D721Med (cell line): Measurements from ENCODE around the gene ARHGEF7.
"Not testable (repeated sequence)": the region's sequence is repeated elsewhere in the genome, so short reads cannot be mapped to it uniquely, and the experiment has no call there.

Experiments
- DNase-seq: peaks from one replicate; pipeline ENCODE4 v3.0.0; 2011; ENCODE audit warnings: low spot score; ENCODE audit not compliant: insufficient read length
- FAIRE-seq: peaks from 2 replicates; lab custom pipeline; 2011; peaks lifted over from hg19 to GRCh38; lab: Jason Lieb, UNC
- CTCF ChIP-seq: IDR thresholded peaks from 2 replicates; pipeline ENCODE4 v1.5.1; 2012; ENCODE audit warnings: mild to moderate bottlenecking, control low read depth; ENCODE audit not compliant: insufficient read depth; ENCODE audit errors: missing control alignments

ARHGEF7 gene

GRCh38 chr13:111184458-111185401, 69.6 kb downstream of the ARHGEF7 start:
- FAIRE-seq, result no peak
- TF ChIP-seq CTCF, result no peak
- no peak for DNase-seq

GRCh38 chr13:111186305-111186935, 71.3 kb downstream of the ARHGEF7 start:
- no peak for DNase-seq
- no peak for TF ChIP-seq CTCF
- no peak for FAIRE-seq

- no peak for FAIRE-seq
- no peak for TF ChIP-seq CTCF
- no peak for DNase-seq
These were observed 72.9 kb downstream of the ARHGEF7 start for GRCh38 chr13:111187960-111188541.

GRCh38 chr13:111189064-111189505, 74.0 kb downstream of the ARHGEF7 start:
- not testable (repeated sequence) for FAIRE-seq, DNase-seq

- FAIRE-seq, DNase-seq: not testable (repeated sequence)
These were observed 74.4 kb downstream of the ARHGEF7 start for GRCh38 chr13:111189516-111189915.

GRCh38 chr13:111193223-111193622, 78.1 kb downstream of the ARHGEF7 start:
- not testable (repeated sequence) for DNase-seq, FAIRE-seq

- not testable (repeated sequence) for FAIRE-seq, DNase-seq
These were observed 79.5 kb downstream of the ARHGEF7 start for GRCh38 chr13:111194651-111195050.

GRCh38 chr13:111198732-111199378, 83.7 kb downstream of the ARHGEF7 start:
- DNase-seq, FAIRE-seq: not testable (repeated sequence)

- FAIRE-seq, result no peak
- no peak for DNase-seq
- TF ChIP-seq CTCF, result no peak
These were observed 86.3 kb downstream of the ARHGEF7 start for GRCh38 chr13:111201304-111201940.
